HFFc6 (cell line): ENCODE results near the gene DMGDH. TPM values are rescaled to one million over a fixed set of nuclear protein-coding genes. Genes with fewer than 3 reads are reported as not detected.
A peak's percentile ranks its signal among the peaks of the same experiment; 100 is the strongest.

ENCODE experiments used
- DNase-seq: peaks from one replicate; pipeline ENCODE4 v3.0.0-alpha.2; 2018
- H3K27ac Mint-ChIP-seq: 2 replicates; pipeline ENCODE4 v1.8.0; 2020; ENCODE audit warnings: mild to moderate bottlenecking, mixed read lengths
- H3K27me3 Mint-ChIP-seq: 2 replicates; pipeline ENCODE4 v1.8.0; 2021; ENCODE audit warnings: mild to moderate bottlenecking, moderate library complexity, mixed read lengths; ENCODE audit not compliant: insufficient read depth
- H3K36me3 Mint-ChIP-seq: 2 replicates; pipeline ENCODE4 v1.8.0; 2021; ENCODE audit warnings: low read depth, mixed read lengths
- H3K4me1 Mint-ChIP-seq: 2 replicates; pipeline ENCODE4 v1.8.0; 2020; ENCODE audit warnings: low read depth, mixed read lengths
- H3K4me3 Mint-ChIP-seq: 2 replicates; pipeline ENCODE4 v1.8.0; 2020; ENCODE audit warnings: mild to moderate bottlenecking, moderate library complexity, mixed read lengths
- H3K9me3 Mint-ChIP-seq: 2 replicates; pipeline ENCODE4 v1.8.0; 2020; ENCODE audit warnings: mild to moderate bottlenecking, mixed read lengths
- CTCF ChIP-seq: fragments of 200-600 bp; sonication (generic); IDR thresholded peaks from 2 replicates; pipeline ENCODE4 v1.5.0; 2021; ENCODE audit warnings: antibody characterized with exemption, mild to moderate bottlenecking
- total RNA-seq, 6 experiments: library from RNA; stranded (reverse); fragmentation: NEBNext Ultra II Directional; extraction: Animal tissue kit (Norgen Biotek cat#: 25700); gene quantifications; 2 replicates in 1 of 6; 3 replicates in 5 of 6; pipeline ENCODE4 v1.2.3, GENCODE V29; 2021

DMGDH gene
- total RNA-seq, 6 experiments from 2014 or later = 0.18 to 0.58 (median 0.52) TPM; not detected in 1

GRCh38 chr5:79032031-79032695, 37.3 kb downstream of the DMGDH start:
- no peak for DNase-seq
- Mint-ChIP-seq H3K27ac (no peak overlapping the region), H3K27me3 (peaks cover 9% of the 10 kb centered on the region), H3K36me3 (no peaks in the 10 kb centered on the region), H3K4me1 (peaks cover 5% of the 10 kb centered on the region; the same call in 1 of the 2 replicates), H3K9me3 (no peaks in the 10 kb centered on the region), H3K4me3 (no peak overlapping the region)
- TF ChIP-seq CTCF = no peak

DNA sequence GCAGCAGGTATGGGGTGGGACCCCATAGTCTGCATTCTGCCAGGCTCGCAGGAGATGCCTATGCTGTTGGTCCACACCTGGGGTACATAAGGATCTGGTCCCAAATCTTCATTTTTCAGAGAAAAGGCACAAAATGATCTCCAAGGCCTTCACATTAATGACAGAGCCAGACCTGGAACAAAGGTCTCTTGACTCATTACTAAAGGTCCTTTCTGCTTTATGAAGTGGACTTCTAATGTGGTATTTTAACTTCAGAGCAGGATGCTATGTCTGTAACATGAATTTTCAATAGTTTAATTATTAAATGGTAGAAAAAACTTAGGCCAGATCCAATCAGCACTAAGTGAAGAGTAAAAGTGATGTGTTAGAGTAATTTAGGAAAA, 38.0 kb downstream of the DMGDH start:
- Mint-ChIP-seq H3K36me3 (no peaks in the 10 kb centered on the region), H3K4me3 (no peak overlapping the region), H3K4me1 (peaks cover 5% of the 10 kb centered on the region; the same call in 1 of the 2 replicates), H3K9me3 (no peaks in the 10 kb centered on the region), H3K27me3 (peaks cover 14% of the 10 kb centered on the region), H3K27ac (no peak overlapping the region)
- TF ChIP-seq CTCF = no peak
- no peak for DNase-seq

GRCh38 chr5:79030663-79031484, 38.6 kb downstream of the DMGDH start:
- H3K27me3 Mint-ChIP-seq = peaks cover 16% of the 10 kb centered on the region
- H3K27ac Mint-ChIP-seq = no peak overlapping the region
- H3K4me1 Mint-ChIP-seq = peaks cover 5% of the 10 kb centered on the region; the same call in 1 of the 2 replicates
- H3K4me3 Mint-ChIP-seq = no peak overlapping the region
- H3K36me3 Mint-ChIP-seq = no peaks in the 10 kb centered on the region
- no peak for TF ChIP-seq CTCF
- no peaks in the 10 kb centered on the region for H3K9me3 Mint-ChIP-seq
- DNase-seq = no peak

DNA sequence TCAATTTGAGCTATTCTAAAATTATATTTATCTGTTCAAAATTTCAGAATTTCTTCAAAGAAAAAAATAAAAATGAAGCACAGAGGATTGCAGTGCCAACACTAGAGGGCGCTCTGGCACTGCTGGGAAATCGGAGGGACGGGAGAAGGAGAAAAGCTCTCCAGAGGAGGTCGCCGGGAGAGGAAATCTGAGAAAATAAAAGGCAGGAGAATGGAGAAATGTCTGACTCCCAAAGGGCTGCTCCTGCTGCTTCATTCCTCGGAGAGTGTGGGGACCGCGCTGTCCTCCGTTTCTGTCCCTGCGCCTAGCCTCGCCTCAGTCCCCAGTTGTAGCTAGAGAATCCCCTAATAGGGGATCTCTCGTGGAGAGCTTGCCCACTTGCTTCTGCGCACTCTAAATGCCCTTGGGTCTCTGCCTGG, 44.4 kb downstream of the DMGDH start:
- TF ChIP-seq CTCF = peak; percentile 99
- H3K27ac Mint-ChIP-seq = no peak overlapping the region
- H3K27me3 Mint-ChIP-seq = peaks cover 13% of the 10 kb centered on the region
- peak; percentile 49 for DNase-seq
- peaks cover 37% of the 10 kb centered on the region for H3K4me1 Mint-ChIP-seq
- no peaks in the 10 kb centered on the region for H3K36me3 Mint-ChIP-seq
- H3K4me3 Mint-ChIP-seq = peak overlapping the region; percentile 83
- no peaks in the 10 kb centered on the region for H3K9me3 Mint-ChIP-seq

GRCh38 chr5:79023947-79024346, 45.5 kb downstream of the DMGDH start:
- H3K36me3 Mint-ChIP-seq = no peaks in the 10 kb centered on the region
- peak overlapping the region; percentile 83; the same call in 1 of the 2 replicates for H3K4me3 Mint-ChIP-seq
- no peaks in the 10 kb centered on the region for H3K9me3 Mint-ChIP-seq
- peaks cover 12% of the 10 kb centered on the region for H3K27me3 Mint-ChIP-seq
- H3K27ac Mint-ChIP-seq = no peak overlapping the region
- DNase-seq = no peak
- H3K4me1 Mint-ChIP-seq = peaks cover 38% of the 10 kb centered on the region
- TF ChIP-seq CTCF = no peak
